ENCODE data around the gene ICAM4. TPM values are rescaled to one million over a fixed set of nuclear protein-coding genes. Genes with fewer than 3 reads are reported as not detected.

The ICAM4 gene
- total and polyA plus RNA-seq, 2 of the 13 experiments (the other 11 are each of a cell fraction or from before 2014, with no cell fraction given) = 2.9 to 4.0 TPM

- peak; percentile 81 for TF ChIP-seq ZNF772 (CRISPR knock-in tag; IDR thresholded peaks at IDR 0.05)
- TF ChIP-seq, protein P1, sequence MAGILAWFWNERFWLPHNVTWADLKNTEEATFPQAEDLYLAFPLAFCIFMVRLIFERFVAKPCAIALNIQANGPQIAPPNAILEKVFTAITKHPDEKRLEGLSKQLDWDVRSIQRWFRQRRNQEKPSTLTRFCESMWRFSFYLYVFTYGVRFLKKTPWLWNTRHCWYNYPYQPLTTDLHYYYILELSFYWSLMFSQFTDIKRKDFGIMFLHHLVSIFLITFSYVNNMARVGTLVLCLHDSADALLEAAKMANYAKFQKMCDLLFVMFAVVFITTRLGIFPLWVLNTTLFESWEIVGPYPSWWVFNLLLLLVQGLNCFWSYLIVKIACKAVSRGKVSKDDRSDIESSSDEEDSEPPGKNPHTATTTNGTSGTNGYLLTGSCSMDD (CRISPR knock-in tag; IDR thresholded peaks at IDR 0.05) = no peak
These were observed 34.7 kb upstream of the ICAM4 start, which contains the start of gene MRPL4 (continued) for GRCh38 chr19:10251792-10252694.

DNA sequence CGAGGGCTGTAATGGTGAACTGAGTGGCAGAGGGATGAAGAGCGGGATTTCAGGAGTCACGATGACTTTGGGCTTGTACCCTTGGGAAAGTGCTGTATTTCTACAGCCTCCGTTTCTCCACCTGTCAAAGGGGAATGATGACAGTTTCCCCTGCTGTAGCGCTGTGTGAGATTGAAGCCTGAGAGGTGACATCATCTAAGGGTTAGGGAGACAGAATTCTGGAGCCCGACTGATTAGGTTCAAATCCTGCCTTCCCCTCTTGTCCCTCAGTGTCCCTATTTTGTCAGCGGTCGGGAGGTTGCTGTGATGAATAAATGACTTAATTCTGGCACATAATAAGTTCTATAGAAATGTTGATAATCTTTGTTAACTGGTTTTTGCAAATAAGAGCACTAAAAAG lies 34.0 kb upstream of the ICAM4 start:
- in situ Hi-C loops (cut with HindIII; ENCODE audit: extremely low pct_ligation_motif_present, low pct_unique_long_range_greater_than_20kb) (no loop called here), intact Hi-C loops (cut with micrococcal nuclease; ENCODE audit: unreplicated experiment) (loop anchor here (5.0 kb wide), 1 partner anchor 320 kb away; no protein-coding TSS in a partner anchor)
- Histone ChIP-seq H3K4me2 (ENCODE audit: low read depth, low read length) (peak overlapping the region; percentile 98), H2AFZ (ENCODE audit: low read length) (no peak overlapping the region), H3K9ac (ENCODE audit: insufficient read depth, low read depth, low read length) (peak overlapping the region; percentile 85), H3K27ac (ENCODE audit: extremely low read length, insufficient read depth, low read length) (peak overlapping the region; percentile 80), H3K4me3 (replicated peaks in 1 of 3; ENCODE audit: insufficient read depth in 1 of 3, low read depth in 2 of 3, low read length in 3 of 3) (peak overlapping the region; percentile 64 to 93 (median 88)), H3K36me3 (replicated peaks in 1 of 2; ENCODE audit: control insufficient read depth in 1 of 2, insufficient read depth in 2 of 2, low read length in 2 of 2) (peaks cover 7 to 30% of the 10 kb centered on the region in 2 experiments; a peak in 4 of 5 replicates), H3K4me1 (ENCODE audit: insufficient read depth, low read length) (peaks cover 42% of the 10 kb centered on the region), H3K79me2 (ENCODE audit: insufficient read depth, low read length) (peaks cover 11% of the 10 kb centered on the region), H4K20me1 (ENCODE audit: insufficient read depth, low read length) (no peaks in the 10 kb centered on the region), H3K27me3 (ENCODE audit: control insufficient read depth in 1 of 2, insufficient read depth in 2 of 2, low read length in 2 of 2) (no peaks in the 10 kb centered on the region; a peak in 1 of 5 replicates), H3K9me3 (ENCODE audit: low read length) (no peaks in the 10 kb centered on the region)
- ATAC-seq (no peak), DNase-seq (ENCODE audit: low spot score) (no peak), FAIRE-seq (no peak)
- TF ChIP-seq FLYWCH1 (CRISPR knock-in tag; IDR thresholded peaks at IDR 0.05) (no peak), ZNF431 (CRISPR knock-in tag; IDR thresholded peaks at IDR 0.05; ENCODE audit: borderline replicate concordance, low read depth) (no peak), ATF7 (IDR thresholded peaks at IDR 0.05) (peak; percentile 34), ATF7 (CRISPR knock-in tag; IDR thresholded peaks at IDR 0.05) (no peak), CBFB (CRISPR knock-in tag; IDR thresholded peaks at IDR 0.05) (peak; percentile 7; the same call in 1 of the 2 replicates)
- TF ChIP-seq, protein P2, sequence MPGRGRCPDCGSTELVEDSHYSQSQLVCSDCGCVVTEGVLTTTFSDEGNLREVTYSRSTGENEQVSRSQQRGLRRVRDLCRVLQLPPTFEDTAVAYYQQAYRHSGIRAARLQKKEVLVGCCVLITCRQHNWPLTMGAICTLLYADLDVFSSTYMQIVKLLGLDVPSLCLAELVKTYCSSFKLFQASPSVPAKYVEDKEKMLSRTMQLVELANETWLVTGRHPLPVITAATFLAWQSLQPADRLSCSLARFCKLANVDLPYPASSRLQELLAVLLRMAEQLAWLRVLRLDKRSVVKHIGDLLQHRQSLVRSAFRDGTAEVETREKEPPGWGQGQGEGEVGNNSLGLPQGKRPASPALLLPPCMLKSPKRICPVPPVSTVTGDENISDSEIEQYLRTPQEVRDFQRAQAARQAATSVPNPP (CRISPR knock-in tag; IDR thresholded peaks at IDR 0.05) = no peak
- ChIA-PET POLR2A (interaction anchor here (1.2 to 1.6 kb wide), 3 partner anchors 12 to 82 kb away, joined by 3 to 4 read pairs (median 3); no protein-coding TSS in a partner anchor), CTCF (ENCODE audit: low intra/inter-chr PET ratio, low total read pairs) (no interaction called here)
- 47% methylated on average over 4 of the region's 8 CpGs for WGBS (ENCODE audit: low lambda C conversion rate)
- TSS peak; percentile 73 for BruUV-seq (replicated peaks)
